Bone marrow (tissue), 2 donors: Measurements from ENCODE around the gene NFKBIE.
"Not testable (repeated sequence)": the region's sequence is repeated elsewhere in the genome, so short reads cannot be mapped to it uniquely, and the experiment has no call there.

Source experiments
- DNase-seq, 2 donors: peaks; one replicate each; lab custom pipeline; 2025; lab: John Stamatoyannopoulos, UW

Gene NFKBIE, protein sequence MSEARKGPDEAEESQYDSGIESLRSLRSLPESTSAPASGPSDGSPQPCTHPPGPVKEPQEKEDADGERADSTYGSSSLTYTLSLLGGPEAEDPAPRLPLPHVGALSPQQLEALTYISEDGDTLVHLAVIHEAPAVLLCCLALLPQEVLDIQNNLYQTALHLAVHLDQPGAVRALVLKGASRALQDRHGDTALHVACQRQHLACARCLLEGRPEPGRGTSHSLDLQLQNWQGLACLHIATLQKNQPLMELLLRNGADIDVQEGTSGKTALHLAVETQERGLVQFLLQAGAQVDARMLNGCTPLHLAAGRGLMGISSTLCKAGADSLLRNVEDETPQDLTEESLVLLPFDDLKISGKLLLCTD

DNA sequence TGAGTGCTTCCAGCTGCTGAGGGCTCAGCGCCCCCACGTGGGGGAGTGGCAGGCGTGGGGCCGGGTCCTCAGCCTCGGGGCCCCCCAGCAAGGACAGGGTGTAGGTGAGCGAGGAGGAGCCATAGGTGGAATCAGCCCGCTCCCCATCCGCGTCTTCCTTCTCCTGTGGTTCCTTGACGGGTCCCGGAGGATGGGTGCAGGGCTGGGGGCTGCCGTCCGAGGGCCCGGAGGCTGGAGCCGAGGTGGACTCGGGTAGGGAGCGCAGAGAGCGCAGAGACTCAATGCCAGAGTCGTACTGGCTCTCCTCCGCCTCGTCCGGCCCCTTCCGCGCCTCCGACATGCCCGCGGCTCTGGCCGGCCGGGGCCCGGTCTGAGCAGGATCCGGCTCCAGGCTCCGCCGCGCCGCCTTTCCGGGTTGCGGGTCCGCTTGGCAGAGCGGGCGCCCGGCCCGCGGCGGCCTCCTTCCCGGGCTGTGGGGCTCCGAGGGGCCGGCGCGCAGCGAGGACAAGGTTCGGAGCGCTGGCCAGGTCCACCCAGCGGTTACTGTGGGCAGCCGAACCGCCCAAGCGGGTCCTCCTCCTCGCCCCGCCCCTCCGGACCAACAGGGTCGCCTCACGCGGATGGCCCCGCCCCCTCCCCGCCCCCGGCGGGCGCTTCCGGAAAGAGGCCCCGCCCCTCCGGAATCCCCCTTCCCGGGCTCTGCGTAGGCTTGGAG is at the start of gene NFKBIE:
NFKBIE (minus strand) TSS at position 545 of the 715 bp plus-strand sequence; CDS start at position 340, 205 bp downstream.
- DNase-seq = peak in 1 of 2 donors; percentile 94

DNA sequence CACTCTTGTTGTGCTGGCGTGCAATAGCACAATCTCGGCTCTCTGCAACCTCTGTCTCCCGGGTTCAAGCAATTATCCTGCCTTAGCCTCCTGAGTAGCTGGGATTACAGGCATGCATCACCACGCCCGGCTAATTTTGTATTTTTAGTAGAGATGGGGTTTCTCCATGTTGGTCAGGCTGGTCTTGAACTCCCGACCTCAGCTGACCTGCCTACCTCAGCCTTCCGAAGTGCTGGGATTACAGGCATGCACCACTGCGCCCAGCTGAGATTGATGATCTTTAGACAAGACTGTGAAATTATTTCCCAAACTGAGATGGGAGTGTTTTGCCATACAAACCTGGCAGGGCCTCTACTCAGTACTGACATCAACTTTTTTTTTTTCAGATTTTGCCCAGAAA is 49.3 kb upstream of the NFKBIE start:
- DNase-seq = not testable (repeated sequence)

DNA sequence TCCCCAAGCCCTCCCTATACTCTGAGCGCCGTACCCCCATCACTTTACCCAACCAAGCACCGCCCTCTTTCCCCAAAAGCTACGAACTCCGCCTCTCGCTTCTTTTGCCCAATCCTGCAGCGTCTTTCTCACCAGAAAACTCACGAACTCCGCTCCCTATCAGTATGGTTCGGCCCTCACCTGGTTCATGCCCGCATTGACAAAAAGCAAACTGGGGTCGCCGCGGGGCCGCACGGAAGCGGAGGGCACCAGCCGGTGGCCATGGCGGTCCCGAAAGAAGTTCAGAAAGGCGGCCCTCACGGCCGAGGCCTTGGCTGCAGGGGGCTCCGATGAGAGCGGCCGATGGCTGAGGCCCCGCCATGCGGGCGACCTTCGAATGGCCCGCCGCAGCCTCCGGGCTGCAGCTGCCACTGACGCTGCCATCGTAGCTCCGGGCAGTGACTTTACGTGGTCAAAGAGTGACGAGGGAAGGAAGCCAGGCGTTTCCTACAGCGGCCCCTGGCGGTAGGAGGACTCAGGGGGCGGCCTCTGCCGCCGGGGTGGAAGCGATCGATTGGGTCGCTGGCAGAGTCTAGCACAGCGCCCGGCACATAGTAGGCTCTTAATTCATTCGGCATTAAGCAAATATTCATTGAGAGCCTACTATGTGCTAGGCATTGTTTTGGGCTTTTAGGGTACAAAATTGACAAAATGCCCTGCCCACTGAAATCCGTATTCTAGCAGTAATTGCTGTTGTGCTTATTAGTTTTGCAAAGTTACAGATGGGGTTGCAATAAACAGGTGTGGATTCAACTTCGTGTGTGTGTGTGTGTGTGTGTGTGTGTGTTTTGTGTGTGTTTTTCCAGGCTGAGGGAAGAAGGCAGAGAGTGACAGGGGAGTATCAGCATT is 47.8 kb upstream of the NFKBIE start, which contains the start of gene AARS2:
AARS2 (minus strand) TSS at position 447 of the 888 bp plus-strand sequence; CDS start at position 423, 24 bp downstream.
- DNase-seq = peak; percentile 67 to 75

DNA sequence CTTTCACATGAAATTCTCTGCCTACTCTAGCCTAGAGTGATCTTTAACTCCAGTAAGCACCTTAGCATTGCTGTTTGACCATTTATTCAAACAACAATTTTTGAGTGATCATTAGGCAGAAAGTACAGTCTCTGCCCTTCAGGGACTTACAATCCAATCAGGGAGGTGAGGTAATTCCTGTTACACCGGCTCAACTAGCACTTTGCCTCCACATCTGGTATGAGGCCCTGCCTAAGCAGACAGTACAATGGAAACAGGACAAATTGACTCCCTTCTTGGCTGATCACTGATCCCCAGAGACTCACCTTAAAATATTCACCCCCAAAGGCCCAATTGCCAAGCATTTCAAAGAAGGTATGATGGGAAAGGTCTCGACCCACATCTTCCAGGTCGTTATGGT is 46.4 kb upstream of the NFKBIE start:
- no peak for DNase-seq

DNA sequence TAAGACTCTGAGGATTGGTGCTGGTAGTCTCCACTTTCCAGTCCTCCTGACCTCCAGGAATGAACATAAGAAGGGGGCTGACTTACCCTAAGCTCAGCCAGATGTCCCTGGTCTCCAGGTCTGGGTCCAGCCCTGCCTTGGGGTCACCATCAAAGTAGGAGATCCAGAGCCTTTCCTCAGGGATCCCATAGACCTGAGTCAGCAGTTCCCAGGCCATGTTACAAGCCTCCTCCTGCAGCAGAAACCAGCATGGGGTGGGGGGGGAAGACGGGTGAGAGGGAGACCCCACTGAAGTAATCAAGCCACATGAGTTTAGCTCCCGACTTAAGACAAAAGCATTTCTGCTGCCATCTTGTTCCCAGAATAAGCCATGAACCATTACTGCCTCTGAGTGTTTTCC is 46.0 kb upstream of the NFKBIE start:
- DNase-seq = no peak

DNA sequence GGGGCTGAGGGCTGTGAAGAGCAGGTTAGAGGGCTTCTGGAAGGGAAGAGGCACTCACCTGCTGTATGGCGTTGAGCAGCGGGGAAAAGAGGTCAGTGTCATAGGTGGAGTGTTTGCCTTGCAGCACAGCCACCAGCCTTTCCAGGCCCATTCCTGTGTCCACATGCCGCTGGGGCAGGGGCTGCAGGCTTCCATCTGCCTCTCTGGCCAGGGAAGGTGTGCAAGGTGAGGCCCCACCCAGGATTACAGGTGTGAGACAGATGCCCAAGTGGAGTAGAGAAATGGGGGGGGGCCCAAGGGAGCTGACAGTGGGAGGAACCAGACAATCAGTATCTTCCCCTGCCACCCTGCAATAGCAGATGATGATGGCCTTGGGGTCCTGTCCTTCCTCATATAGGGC is 44.9 kb upstream of the NFKBIE start:
- no peak for DNase-seq

DNA sequence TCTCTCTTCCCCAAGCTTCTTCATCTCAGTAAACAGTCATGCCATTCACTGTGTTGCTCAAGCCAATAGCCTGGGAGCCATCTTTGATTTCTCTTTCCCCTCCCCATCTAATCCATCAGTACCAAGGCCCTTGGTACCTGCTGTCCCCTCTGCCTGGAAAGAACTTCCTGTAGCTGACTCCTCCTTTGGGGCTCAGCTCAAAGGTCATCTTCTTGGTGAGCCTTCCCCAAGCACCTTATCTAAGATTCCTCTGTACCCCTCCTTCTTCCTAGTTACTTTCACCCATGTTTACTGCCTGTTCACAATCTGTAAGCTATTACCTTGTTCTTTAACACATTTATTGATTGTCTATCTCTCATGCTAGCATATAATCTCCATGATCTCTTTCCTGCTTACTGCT is 44.3 kb upstream of the NFKBIE start:
- DNase-seq = no peak

DNA sequence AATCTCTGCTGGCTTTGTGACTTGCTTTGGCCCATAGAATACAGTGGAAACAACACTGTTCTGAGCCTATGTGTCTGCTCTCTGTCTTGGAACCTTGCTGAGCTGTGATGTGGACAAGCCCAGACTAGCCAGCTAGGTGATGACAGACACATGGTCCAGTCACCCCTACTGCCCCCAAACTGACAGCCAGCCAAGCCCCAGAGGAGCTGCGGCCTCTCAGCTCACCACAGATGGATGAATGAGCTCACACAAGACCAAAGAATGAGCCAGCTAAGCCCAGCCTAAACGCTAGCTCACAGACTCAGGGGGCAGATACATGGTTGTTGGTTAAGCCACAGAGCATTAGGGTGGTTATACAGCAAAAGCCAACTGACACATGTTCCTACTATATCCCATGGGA is 43.7 kb upstream of the NFKBIE start:
- DNase-seq = no peak

DNA sequence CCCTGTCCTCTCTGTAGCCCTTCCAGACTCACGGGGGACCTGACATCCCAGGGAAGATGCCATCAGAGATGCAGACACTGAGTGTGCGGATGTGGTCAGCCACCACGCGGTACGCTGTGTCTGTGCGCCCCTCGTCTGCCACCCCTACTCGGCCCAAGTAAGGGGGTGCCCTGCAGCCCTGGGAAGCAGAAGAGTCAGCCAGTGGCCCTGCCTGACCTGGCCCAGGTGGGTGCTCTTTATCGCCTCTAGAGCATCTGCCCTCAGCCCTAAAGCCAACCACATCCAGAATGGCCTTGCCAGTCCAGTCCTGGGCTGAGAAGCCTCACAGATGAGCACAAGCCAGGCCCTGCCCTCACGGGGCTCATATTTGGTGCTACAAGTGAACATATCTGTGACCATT is 41.9 kb upstream of the NFKBIE start:
- no peak for DNase-seq

DNA sequence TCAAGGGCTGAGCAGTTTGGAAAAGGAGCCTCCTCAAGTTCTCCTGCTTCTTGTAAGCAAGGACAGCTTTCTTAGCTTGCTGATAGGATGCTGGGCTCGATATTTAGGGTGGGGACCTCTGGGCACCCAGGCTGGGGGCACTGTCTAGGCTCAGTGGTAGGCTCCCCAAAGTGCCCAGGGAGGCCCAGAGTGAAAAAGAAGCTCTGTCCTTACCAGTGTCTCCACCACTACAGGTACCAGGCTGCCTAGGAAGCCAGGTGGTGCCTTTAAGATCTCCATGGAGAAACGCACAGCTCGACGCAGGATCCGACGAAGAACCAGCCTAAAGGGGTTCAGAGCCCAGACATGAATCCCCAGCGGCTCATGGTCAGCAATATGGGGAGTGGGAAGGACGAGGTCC is 41.4 kb upstream of the NFKBIE start:
- no peak for DNase-seq

DNA sequence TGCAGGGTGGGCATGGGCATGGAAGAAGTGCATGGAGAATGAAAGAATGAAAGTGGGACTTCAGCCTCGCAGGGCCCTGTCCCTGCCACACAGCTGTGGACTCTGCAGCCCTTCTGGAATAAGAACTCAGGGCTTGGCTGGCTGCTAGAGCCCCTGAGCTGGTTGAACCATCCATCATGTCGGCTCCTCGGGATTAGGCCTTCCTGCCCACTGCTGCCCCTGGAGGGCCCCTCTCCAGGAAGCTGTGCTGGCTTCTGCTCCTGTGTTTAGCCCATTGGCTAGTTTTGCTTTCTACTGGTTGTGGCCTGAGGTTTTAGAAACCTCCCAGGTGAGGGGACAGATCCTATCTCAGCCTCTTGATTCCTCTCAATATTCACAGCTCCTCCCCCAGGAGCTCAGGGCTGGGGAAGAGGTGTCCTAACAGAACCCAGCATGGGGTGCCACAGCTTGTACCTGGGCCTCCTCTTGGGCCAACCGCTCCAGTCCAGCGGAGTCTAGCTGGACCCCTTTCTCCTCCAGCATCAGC is 39.9 kb upstream of the NFKBIE start:
- DNase-seq = no peak

DNA sequence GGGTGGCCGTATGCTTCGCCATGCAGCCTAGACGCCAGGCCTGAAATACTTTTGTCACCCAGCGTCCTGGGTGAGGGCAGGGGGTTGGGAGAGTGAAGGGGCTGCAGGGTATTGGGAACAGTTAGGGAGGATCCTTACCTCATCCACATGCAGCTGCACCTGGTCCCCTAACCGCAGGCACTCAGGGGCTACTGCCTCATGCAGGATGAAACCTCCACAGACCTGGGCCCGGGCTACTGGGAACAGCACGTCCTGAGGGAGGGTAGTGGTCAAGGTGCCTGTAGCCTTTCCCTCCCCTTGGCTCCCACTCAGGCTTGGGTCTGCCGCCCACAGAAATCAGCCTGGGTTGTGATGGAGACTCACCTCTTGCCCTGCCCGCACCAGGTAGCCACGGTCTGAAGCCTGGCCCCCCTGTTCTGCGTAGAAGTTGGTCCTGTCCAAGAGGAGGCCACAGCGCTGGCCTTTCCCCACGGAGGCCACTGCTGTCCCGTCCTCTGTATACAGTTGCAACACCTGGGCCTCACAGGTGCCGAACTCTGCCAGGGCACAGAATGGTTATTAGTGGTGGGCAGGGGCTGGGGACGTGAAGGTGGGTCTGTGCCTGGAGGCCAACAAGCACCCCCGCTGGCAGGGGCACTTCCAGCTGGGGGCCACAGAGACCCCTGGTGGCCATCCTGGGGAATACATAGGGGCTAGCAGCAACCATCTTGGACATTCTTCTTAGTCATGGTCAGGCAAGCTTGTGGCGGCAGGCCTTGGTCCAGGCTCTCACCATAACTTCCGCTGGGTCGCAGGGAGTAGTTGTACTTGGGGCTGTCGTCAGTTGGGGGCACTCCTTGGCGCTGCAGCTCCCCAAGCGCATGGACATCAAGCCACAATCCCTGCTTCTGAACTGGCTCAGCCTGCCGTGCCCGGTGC is 39.2 kb upstream of the NFKBIE start:
- DNase-seq = no peak

DNA sequence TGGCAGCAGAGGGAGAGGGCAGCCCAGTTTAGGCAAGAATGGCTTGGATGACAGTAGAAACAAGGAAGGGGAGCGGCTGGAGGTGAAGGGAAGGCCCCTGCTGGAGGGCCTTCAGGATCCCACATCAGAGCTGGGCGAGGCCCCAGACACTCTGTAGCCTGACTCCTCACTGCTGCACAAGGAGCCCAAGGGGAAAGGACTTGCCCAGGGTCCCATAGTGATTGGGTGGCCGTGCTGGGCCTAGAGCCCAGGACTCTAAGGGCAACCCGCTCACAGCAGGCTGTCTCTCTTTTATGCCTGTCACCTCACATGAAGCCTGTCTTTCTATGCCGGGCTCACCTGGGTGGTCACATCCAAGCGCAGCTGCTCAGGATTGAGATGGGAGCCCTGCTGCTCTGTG is 38.5 kb upstream of the NFKBIE start:
- no peak for DNase-seq

DNA sequence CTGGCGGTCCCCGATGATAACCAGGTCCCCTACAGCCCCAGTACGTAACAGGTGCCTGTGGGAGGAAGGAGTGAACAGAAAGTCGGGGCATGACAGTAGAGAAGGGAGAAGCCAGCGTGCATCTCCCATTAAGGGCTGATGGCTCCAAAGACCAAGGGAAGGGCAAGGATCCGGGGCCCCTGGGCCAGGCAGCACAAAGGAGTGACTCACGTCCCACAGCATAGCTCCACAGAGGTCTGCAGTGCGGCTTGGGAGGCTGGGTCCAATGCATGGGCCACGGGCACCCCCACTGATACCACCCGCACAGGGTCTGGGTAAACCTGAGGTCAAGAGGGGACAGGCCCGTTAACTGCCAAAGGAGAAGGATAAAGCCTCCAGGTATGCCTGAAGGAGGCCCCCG is 37.5 kb upstream of the NFKBIE start:
- no peak for DNase-seq

DNA sequence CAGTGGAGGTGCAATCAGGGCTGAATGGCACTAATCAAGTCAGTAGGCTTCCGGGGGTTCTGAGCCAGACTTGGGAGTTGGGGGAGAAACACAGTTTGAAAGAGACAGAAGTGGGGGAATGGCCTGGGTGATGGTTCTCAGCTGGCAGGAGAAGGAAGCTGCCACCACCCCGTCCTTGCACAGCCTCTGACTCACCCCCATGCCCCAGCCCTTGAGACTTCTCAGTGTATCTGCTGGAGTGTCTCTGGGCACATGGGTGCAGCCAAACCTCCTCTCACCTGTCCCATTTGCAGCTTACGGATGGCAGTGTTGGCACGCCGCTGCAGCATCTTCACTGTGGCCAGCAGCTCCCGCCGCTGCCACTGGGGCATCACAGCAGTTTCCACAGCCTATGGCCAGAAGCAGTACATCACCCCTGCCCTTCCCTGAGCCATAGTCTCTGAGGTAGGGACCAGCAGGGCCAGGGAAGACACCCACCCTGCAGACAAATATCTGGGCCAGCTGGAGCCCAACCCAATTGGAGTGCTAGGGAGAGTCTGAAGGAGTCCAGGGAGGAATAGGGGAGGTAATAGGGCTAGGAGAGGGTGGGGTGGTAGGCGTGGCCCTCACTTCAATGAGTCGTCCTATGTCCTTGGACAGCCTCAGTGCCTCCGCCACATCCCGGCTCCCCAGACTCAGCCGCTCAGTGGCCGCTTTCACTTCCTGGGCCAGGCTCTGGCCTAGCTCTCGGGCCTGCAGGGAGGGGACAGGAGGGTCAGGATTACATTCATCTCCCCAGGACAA is 36.6 kb upstream of the NFKBIE start:
- no peak for DNase-seq

DNA sequence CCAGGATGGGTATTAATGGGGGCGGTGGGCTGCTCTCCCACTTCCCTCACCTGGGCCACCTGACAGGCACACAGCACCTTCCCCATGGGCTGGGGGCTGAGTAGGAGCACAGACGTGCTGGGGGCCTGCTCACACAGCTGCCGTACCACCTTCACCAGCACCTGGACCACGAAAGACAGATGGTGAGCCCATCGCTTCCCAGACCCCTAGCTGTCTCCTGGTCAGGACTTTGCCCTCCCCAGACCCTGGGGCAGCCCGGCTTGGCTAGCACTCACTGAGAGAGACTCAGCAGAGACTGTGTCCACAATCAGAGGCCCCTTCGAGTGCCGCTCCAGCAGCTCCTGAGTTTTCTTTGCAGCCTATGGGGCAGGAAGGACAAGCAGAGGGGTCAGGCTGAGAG is 35.8 kb upstream of the NFKBIE start:
- DNase-seq = no peak

DNA sequence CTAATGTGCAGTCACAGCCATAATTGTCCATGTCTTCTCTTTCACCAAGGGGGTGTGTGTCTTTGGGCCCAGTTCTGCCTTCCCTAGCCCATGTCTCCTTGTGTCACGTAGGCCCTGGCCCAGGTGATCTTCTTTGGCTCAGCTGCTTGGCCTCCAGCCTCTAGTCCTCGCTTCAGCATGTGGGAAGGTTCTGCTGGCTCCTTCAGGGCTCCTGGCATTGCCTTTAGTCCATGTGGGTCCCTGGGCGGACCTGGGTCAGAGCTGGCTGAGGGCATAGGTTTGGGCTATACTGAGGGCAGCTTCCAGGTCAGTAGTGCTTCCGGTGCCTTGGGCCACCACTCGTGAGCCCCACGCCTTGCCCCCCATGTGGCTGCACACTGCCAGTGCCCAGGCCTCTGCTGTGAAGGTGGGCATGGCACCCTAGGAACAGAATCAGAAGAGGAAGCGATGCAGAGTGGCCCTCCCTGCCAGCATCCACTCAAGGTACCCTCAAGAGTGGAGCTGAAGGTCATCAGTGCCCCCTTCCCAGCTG is 35.0 kb upstream of the NFKBIE start:
- DNase-seq = no peak

DNA sequence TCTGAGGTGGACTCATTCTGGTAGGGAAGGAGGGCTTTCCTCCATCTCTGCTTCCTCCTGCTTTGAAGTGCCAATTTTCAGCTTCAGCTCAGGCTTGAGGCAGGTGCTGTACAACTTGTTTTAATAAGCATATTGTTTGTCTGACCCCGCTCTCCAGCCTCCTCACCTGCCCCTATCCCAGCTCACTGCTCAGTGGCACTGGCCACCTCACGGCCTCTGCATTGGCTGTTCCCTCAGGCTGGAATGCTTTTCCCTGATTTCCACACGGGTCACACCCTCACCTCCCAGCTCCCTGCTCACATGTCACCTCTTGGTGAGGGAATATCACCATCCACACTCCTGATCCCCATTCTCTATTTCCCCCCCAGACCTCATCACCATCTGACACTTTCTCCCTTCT is 33.5 kb upstream of the NFKBIE start:
- no peak for DNase-seq

DNA sequence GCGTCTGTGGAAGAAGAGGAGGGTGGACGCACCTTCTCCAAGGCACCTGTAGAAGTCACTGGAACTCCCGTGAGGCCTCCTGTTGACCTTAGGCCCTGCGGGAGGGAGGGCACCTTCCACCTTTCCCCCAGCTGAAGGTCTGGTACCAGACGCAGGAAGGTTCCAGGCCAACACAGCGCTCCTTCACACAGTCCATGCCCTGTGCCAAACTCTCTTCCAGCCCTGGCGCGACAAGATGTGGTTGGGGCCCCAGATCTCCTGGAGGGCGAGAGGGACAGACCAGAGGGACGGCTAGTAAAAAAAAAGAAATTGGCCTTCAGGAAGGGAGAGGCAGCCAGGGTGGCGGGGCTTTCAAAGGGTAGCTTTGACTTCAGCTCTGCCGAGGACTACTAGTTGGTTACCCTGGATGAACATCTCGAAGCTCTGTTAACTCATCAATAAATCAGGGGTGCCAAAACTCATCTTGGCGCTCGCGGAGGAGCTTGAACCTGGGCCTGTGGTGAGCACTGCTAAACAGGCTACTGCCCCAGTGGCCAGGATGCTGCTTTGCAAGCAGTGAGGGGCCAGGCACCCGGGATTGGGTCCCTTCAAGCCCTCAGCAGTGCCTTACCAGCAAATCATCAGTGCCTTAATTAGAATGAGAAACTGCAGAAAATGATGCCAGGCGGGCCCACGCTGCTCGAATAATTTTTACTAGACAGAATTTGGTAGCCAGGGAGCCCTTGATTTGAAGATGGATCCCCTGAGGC is 32.9 kb upstream of the NFKBIE start:
- no peak for DNase-seq
